ENCODE results near the gene KMT2E. TPM values are rescaled to one million over a fixed set of nuclear protein-coding genes. Genes with fewer than 3 reads are reported as not detected.

The KMT2E gene
- total RNA-seq, 1 experiment from 2014 or later: 52.3 TPM

GRCh38 chr7:104966022-104966421, 48.0 kb upstream of the KMT2E start (continued):
- no peak for TF ChIP-seq CREM (CRISPR knock-in tag; IDR thresholded peaks at IDR 0.05)
- no peak for TF ChIP-seq ZNF396 (CRISPR knock-in tag; IDR thresholded peaks at IDR 0.05; ENCODE audit: borderline replicate concordance)
- no peak for TF ChIP-seq E2F1 (CRISPR knock-in tag; IDR thresholded peaks at IDR 0.05)
- no peak for TF ChIP-seq SOX15 (CRISPR knock-in tag; IDR thresholded peaks at IDR 0.05)
- TF ChIP-seq ATF2 (CRISPR knock-in tag; IDR thresholded peaks at IDR 0.05; ENCODE audit: borderline replicate concordance, low read depth): no peak
- TF ChIP-seq SMAD4 (CRISPR knock-in tag; IDR thresholded peaks at IDR 0.05): no peak
- TF ChIP-seq ZNF232 (CRISPR knock-in tag; IDR thresholded peaks at IDR 0.05): no peak
- TF ChIP-seq IRF2 (CRISPR knock-in tag; IDR thresholded peaks at IDR 0.05; ENCODE audit: borderline replicate concordance, low read depth): no peak
- no peak for TF ChIP-seq ZNF138 (CRISPR knock-in tag; conservative IDR thresholded peaks at IDR 0.05)
- no peak for TF ChIP-seq E2F4 (CRISPR knock-in tag; IDR thresholded peaks at IDR 0.05; ENCODE audit: borderline replicate concordance, low read depth)
- no peak for TF ChIP-seq CTCF (IDR thresholded peaks at IDR 0.05)
- TF ChIP-seq ELF4 (CRISPR knock-in tag; IDR thresholded peaks at IDR 0.05; ENCODE audit: low read depth): no peak

GRCh38 chr7:104967088-104967487, 46.9 kb upstream of the KMT2E start:
- ATAC-seq (no peak), DNase-seq (ENCODE audit: low spot score) (no peak)
- ChIA-PET POLR2A (interaction anchor here (1.0 kb wide), 1 partner anchor 18 kb away, joined by 3 read pairs; no protein-coding TSS in a partner anchor), CTCF (interaction anchor here (1.2 kb wide), 1 partner anchor 12 kb away, joined by 4 read pairs; no protein-coding TSS in a partner anchor)
- peaks cover 8% of the 10 kb centered on the region; the same call in 1 of the 2 replicates for H3K4me1 Mint-ChIP-seq
- H3K4me3 Mint-ChIP-seq: no peak overlapping the region
- H3K27me3 Mint-ChIP-seq (ENCODE audit: low read depth): no peaks in the 10 kb centered on the region; the same call in 1 of the 2 replicates
- no peak for TF ChIP-seq FOXK1 (CRISPR knock-in tag; IDR thresholded peaks at IDR 0.05)
- TF ChIP-seq FOXJ3 (CRISPR knock-in tag; IDR thresholded peaks at IDR 0.05; ENCODE audit: borderline replicate concordance): no peak
- TF ChIP-seq SP1 (CRISPR knock-in tag; conservative IDR thresholded peaks at IDR 0.05): no peak
- TF ChIP-seq ZNF423 (CRISPR knock-in tag; IDR thresholded peaks at IDR 0.05): no peak
- TF ChIP-seq HMGXB4 (CRISPR knock-in tag; IDR thresholded peaks at IDR 0.05): no peak
- TF ChIP-seq CDX4 (CRISPR knock-in tag; IDR thresholded peaks at IDR 0.05; ENCODE audit: borderline replicate concordance): no peak
- no peak for TF ChIP-seq TEAD4 (CRISPR knock-in tag; IDR thresholded peaks at IDR 0.05)
- TF ChIP-seq TEAD1 (CRISPR knock-in tag; IDR thresholded peaks at IDR 0.05): no peak
- TF ChIP-seq ZNF232 (CRISPR knock-in tag; IDR thresholded peaks at IDR 0.05): no peak
- TF ChIP-seq GABPB1 (CRISPR knock-in tag; IDR thresholded peaks at IDR 0.05): no peak
- TF ChIP-seq ZNF281 (CRISPR knock-in tag; IDR thresholded peaks at IDR 0.05): no peak
- no peak for TF ChIP-seq FOXP4 (CRISPR knock-in tag; IDR thresholded peaks at IDR 0.05)
- no peak overlapping the region for H3K27ac Mint-ChIP-seq
- no peaks in the 10 kb centered on the region for H3K36me3 Mint-ChIP-seq
- peaks cover 10% of the 10 kb centered on the region; the same call in 1 of the 2 replicates for H3K9me3 Mint-ChIP-seq
